Heart right ventricle (tissue), 16 donors: ENCODE results near the gene RGN. TPM values are rescaled to one million over a fixed set of nuclear protein-coding genes. Genes with fewer than 3 reads are reported as not detected.

Experiments used
- ATAC-seq, 8 donors: fragments of 200-7000 bp; cut with Tn5 transposase; one replicate each; pipeline ENCODE4 v1.9.1; 2020; ENCODE audit warnings: mild to moderate bottlenecking in 8 of 8, moderate library complexity in 8 of 8, moderate number of reproducible peaks in 1 of 8
- DNase-seq, 2 donors: peaks; one replicate each; pipeline ENCODE4 v3.0.0-alpha.2; 2020
- H3K27ac ChIP-seq, 10 donors: fragments of 200-600 bp; sonication (generic) in 2 of 10; one replicate each; pipeline versions ENCODE4 v1.5.0 to v1.8.0; 2020 to 2022; ENCODE audit warnings: mild to moderate bottlenecking in 3 of 10
- H3K27me3 ChIP-seq, 7 donors: fragments of 200-600 bp; one replicate each; pipeline ENCODE4 v1.8.0; 2021 to 2022; ENCODE audit warnings: mild to moderate bottlenecking in 2 of 7
- H3K36me3 ChIP-seq, 9 donors: fragments of 200-600 bp; sonication (generic) in 1 of 9; one replicate each; pipeline versions ENCODE4 v1.5.0 to v1.8.0; 2020 to 2022; ENCODE audit warnings: mild to moderate bottlenecking in 2 of 9
- H3K4me1 ChIP-seq, 9 donors: fragments of 200-600 bp; sonication (generic) in 1 of 9; one replicate each; pipeline versions ENCODE4 v1.5.0 to v1.8.0; 2020 to 2022; ENCODE audit warnings: mild to moderate bottlenecking in 4 of 9
- H3K4me3 ChIP-seq, 10 donors: fragments of 200-600 bp; sonication (generic) in 2 of 10; one replicate each; pipeline versions ENCODE4 v1.5.0 to v1.8.0; 2020 to 2022; ENCODE audit warnings: mild to moderate bottlenecking in 7 of 10, moderate library complexity in 2 of 10
- H3K9me3 ChIP-seq, 11 donors: fragments of 200-600 bp in 10 of 11; sonication (generic) in 2 of 11; one replicate each; pipeline versions ENCODE4 v1.5.0 to v1.8.0; 2013 to 2022; ENCODE audit warnings: mild to moderate bottlenecking in 2 of 11, control low read depth in 1 of 11, moderate library complexity in 1 of 11
- WGBS, 2 donors: extraction: QIAGEN DNeasy Blood & Tissue Kit; methylation state at CpG; one replicate each; pipeline ENCODE4 v1.1.7; 2013; ENCODE audit warnings: inconsistent platforms in 1 of 2; 5-methylcytosine and 5-hydroxymethylcytosine counted together
- intact Hi-C, 10 donors: fragments of 100-400 bp; cut with DNase I; formaldehyde crosslinking; loops; one replicate each; pipeline versions ENCODE4 v1.11.1 to v1.14.2; 2022
- polyA plus RNA-seq, 2 donors: library from polyadenylated mRNA; stranded (reverse); fragments of 200-250 nt; gene quantifications; one replicate each; pipeline ENCODE4 v1.2.3, GENCODE V29; 2013
- total RNA-seq, 10 donors: library from RNA; stranded (reverse); fragmentation: NEBNext Ultra II Directional in 3 of 10; extraction: Animal tissue kit (Norgen Biotek cat#: 25700) in 3 of 10; gene quantifications; one replicate each; pipeline versions ENCODE4 v1.2.1 to v1.2.4, GENCODE V29; 2021 to 2023
- TF ChIP-seq, protein P1 (sequence below), 9 donors: fragments of 200-600 bp; sonication (generic) in 2 of 9; IDR thresholded peaks; one replicate each; pipeline versions ENCODE4 v1.5.0 to v1.8.0; 2021 to 2022; ENCODE audit warnings: antibody characterized with exemption in 9 of 9, mild to moderate bottlenecking in 5 of 9, moderate library complexity in 1 of 9
- donor health status: Arrhythmogenic right ventricular cardiomyopathy.
- donor health status: ischemic (EF 13 %, LVEDD 7.1; RV severe dilation, severe dysfunction).
- donor health status: healthy with polysubstance abuse.
- donor health status: DM: no; HTN: yes; CAD: no.
- donor health status: DM: no; HTN: no; CAD: no.
- donor health status: ischemic (EF 25% LVEDD 6.9; RV normal size, moderate dysfunction).
- donor health status: ischemic (EF 25% LVEDD 5.7; RV mildly dilated, moderate dysfunction).
- donor health status: healthy.
- donor health status: DM: yes; HTN: yes; CAD: no.
- donor health status: Ischemic cardiomyopathy.
- donor health status: ischemic (EF 35%, LVEDD 5.7; RV mildly dilated, moderate dysfunction).
- donor health status: nonischemic (EF 11% LVEDD 7.7; RV severe dilation, severe dysfunction).
- donor health status: DM: yes; HTN: yes; CAD: no.
- donor health status: PGD.
- donor health status: ischemic (EF 29% LVEDD 5.4; RV normal size, mild dysfunction).
- donor health status: nonischemic (EF 23%, LVEDD 6.1; RV moderate dilation, normal function).

RGN gene
- total and polyA plus RNA-seq, 12 donors = 2.1 to 29.2 (median 21.8) TPM

DNA sequence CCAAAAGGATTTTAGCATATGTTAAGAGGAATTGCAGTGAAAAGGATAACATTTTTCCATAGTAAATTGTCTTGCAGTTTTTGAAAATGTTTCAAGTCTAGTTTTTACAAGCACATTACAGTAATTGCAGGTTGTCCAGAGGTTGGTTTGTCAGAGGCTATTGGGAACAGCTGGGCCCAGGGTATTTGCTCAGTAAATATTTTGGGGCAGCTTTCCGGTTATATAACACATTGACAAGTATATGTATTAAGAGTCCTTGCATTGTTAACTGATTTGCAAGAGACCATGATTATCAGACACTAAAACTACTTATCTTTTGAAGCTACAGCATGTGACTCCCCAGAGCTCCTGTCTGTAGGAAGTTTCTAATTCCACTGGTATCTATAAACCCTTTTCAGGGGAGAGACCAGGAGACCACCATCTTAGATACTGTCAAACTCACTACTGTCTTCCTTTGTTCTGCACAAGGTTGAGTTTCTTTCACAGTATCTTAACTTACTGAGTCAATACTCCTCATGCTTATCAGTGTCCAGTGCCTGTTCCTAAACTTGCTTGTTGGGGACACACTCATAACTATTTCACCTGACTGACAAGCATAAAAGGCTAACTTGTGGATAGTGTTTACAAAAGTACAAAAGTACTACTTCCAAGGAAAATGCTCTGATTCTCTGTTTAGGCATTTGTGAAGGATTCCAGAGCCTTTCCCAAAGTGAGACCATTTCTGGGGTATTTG lies 18.9 kb upstream of the RGN start:
- H3K27ac ChIP-seq = no peak overlapping the region
- DNase-seq = no peak
- no peaks in the 10 kb centered on the region for H3K9me3 ChIP-seq
- H3K36me3 ChIP-seq = peaks cover 0 to 35% (median 0%) of the 10 kb centered on the region in 9 donors
- TF ChIP-seq, protein P1, sequence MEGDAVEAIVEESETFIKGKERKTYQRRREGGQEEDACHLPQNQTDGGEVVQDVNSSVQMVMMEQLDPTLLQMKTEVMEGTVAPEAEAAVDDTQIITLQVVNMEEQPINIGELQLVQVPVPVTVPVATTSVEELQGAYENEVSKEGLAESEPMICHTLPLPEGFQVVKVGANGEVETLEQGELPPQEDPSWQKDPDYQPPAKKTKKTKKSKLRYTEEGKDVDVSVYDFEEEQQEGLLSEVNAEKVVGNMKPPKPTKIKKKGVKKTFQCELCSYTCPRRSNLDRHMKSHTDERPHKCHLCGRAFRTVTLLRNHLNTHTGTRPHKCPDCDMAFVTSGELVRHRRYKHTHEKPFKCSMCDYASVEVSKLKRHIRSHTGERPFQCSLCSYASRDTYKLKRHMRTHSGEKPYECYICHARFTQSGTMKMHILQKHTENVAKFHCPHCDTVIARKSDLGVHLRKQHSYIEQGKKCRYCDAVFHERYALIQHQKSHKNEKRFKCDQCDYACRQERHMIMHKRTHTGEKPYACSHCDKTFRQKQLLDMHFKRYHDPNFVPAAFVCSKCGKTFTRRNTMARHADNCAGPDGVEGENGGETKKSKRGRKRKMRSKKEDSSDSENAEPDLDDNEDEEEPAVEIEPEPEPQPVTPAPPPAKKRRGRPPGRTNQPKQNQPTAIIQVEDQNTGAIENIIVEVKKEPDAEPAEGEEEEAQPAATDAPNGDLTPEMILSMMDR (IDR thresholded peaks at IDR 0.05) = no peak
- intact Hi-C loops = no loop called here
- WGBS, 2 donors = 88% methylated on average over 1 of the region's 1 CpG
- peaks cover 0 to 79% (median 0%) of the 10 kb centered on the region in 7 donors for H3K27me3 ChIP-seq
- H3K4me1 ChIP-seq = no peaks in the 10 kb centered on the region
- H3K4me3 ChIP-seq = no peak overlapping the region
- no peak for ATAC-seq

DNA sequence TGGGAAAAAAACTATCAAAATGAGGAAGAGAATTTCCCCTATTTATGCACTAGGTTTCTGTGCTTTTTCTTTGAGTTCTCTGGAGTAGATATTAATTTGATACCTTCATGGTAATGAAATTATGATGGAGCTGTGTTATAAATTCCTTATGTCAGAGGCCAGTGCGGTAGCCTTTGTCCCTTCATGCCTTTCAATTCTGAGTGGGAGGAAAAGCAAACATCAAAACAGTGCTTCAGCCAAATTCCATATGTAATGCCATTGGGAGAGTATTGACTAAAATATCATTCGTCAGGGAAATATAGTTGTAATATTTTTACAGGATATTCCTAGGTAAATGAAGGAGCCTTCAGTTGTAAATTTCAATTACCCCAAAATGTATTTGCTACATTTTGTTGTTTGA lies 17.5 kb upstream of the RGN start:
- H3K36me3 ChIP-seq = peaks cover 0 to 22% (median 0%) of the 10 kb centered on the region in 9 donors
- H3K4me1 ChIP-seq = no peaks in the 10 kb centered on the region
- 78 to 90% methylated on average over 2 of the region's 2 CpGs for WGBS, 2 donors
- TF ChIP-seq, protein P1 (IDR thresholded peaks at IDR 0.05) = no peak
- no peak overlapping the region for H3K4me3 ChIP-seq
- intact Hi-C loops = no loop called here
- H3K27ac ChIP-seq = no peak overlapping the region
- ATAC-seq (no peak), DNase-seq (no peak)
- H3K27me3 ChIP-seq = peaks cover 0 to 77% (median 0%) of the 10 kb centered on the region in 7 donors
- no peaks in the 10 kb centered on the region for H3K9me3 ChIP-seq

DNA sequence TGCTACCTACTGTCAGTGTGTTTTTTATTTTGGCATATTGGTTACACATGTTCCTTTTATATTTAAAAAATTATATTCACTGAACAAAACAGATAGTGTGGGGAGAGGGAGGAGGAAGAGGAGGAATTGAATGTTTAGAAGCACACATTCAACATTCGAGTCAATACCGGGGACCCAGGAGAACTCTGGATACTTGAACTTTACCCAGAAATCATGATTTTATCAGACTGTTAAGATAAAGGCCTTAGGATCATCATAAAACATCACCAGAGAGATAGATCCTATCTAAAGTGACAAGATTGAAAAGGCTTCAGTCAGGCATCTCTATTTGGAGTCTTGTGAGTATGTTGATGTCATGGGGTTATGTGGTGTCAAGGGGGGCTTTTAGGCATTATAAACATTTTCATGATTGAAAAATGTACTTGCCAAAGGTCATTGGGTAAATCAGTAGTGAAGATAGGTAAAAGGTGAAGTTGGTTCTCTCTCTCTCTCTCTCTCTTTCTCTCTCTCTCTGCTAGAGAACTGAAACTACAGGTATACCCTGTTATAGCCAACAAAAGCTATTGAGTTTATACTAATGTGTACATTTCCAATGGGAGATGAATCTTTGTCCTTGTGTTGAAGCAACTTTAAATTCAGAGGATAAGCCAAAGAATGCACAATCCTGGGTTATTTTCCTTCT lies 16.9 kb upstream of the RGN start:
- no peaks in the 10 kb centered on the region for H3K9me3 ChIP-seq
- H3K36me3 ChIP-seq = peaks cover 0 to 22% (median 0%) of the 10 kb centered on the region in 9 donors
- WGBS, 2 donors = 81% methylated on average over 2 of the region's 2 CpGs
- peaks cover 0 to 76% (median 0%) of the 10 kb centered on the region in 7 donors for H3K27me3 ChIP-seq
- DNase-seq (no peak), ATAC-seq (no peak)
- intact Hi-C loops = no loop called here
- no peaks in the 10 kb centered on the region for H3K4me1 ChIP-seq
- no peak overlapping the region for H3K4me3 ChIP-seq
- H3K27ac ChIP-seq = no peak overlapping the region
- TF ChIP-seq, protein P1 (IDR thresholded peaks at IDR 0.05) = no peak

DNA sequence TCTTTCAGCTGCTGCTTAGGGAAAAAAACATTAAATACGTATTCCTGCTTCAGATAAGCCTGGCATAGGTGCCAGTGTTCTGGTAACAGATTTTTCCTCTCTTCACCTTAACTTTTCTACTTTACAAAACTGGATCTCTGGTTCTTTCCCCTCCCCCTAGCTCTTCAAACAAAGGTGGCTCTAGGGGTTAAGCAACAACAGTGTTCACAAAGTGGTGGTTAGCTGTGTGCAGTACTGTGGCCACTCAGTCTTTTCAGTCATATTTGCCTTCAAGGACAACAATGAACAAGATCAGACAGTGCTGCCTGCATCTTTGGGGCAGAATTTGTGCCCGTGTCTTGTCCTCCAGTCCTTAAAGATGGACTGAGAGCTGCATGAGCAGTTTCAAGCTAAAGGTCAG lies 15.1 kb upstream of the RGN start:
- no peak for DNase-seq
- no peaks in the 10 kb centered on the region for H3K4me1 ChIP-seq
- 94 to 100% methylated on average over 2 of the region's 2 CpGs for WGBS, 2 donors
- intact Hi-C loops = no loop called here
- peaks cover 0 to 78% (median 0%) of the 10 kb centered on the region in 7 donors for H3K27me3 ChIP-seq
- H3K36me3 ChIP-seq = peaks cover 0 to 9% (median 0%) of the 10 kb centered on the region in 9 donors
- H3K27ac ChIP-seq = no peak overlapping the region
- H3K4me3 ChIP-seq = no peak overlapping the region
- no peak for ATAC-seq
- TF ChIP-seq, protein P1 (IDR thresholded peaks at IDR 0.05) = no peak
- no peaks in the 10 kb centered on the region for H3K9me3 ChIP-seq
